Smooth muscle cell (in vitro differentiated cells): ENCODE data around the gene PRKCA. TPM values are rescaled to one million over a fixed set of nuclear protein-coding genes. Genes with fewer than 3 reads are reported as not detected.

Experiments
- DNase-seq: peaks from one replicate; lab custom pipeline; 2025; ENCODE audit not compliant: unreplicated experiment; lab: John Stamatoyannopoulos, UW
- H2AFZ ChIP-seq: fragments of 200-600 bp; sonication (generic); 2 replicates; pipeline ENCODE4 v1.6.0; 2016; ENCODE audit warnings: antibody characterized with exemption, low read depth, mild to moderate bottlenecking
- H3F3A ChIP-seq: fragments of 200-600 bp; sonication (generic); 2 replicates; pipeline ENCODE4 v1.6.0; 2017; ENCODE audit warnings: antibody characterized with exemption, low read depth
- H3K27ac ChIP-seq: fragments of 200-600 bp; sonication (generic); 2 replicates; pipeline ENCODE4 v1.5.1; 2016; ENCODE audit warnings: low read depth, mild to moderate bottlenecking
- H3K27me3 ChIP-seq: fragments of 200-600 bp; sonication (generic); 2 replicates; pipeline ENCODE4 v1.6.1; 2016; ENCODE audit warnings: low read depth, mild to moderate bottlenecking
- H3K36me3 ChIP-seq: fragments of 200-600 bp; sonication (generic); 2 replicates; pipeline ENCODE4 v1.5.1; 2016; ENCODE audit warnings: low read depth
- H3K4me1 ChIP-seq: fragments of 200-600 bp; sonication (generic); 2 replicates; pipeline ENCODE4 v1.5.1; 2016; ENCODE audit warnings: low read depth
- H3K4me2 ChIP-seq: fragments of 200-600 bp; sonication (generic); 2 replicates; pipeline ENCODE4 v1.6.0; 2016; ENCODE audit warnings: mild to moderate bottlenecking
- H3K4me3 ChIP-seq: fragments of 200-600 bp; sonication (generic); 2 replicates; pipeline ENCODE4 v1.5.1; 2016; ENCODE audit warnings: mild to moderate bottlenecking
- H3K79me2 ChIP-seq: fragments of 200-600 bp; sonication (generic); 2 replicates; pipeline ENCODE4 v1.6.0; 2016; ENCODE audit warnings: low read depth, mild to moderate bottlenecking
- H3K9ac ChIP-seq: fragments of 200-600 bp; sonication (generic); 2 replicates; pipeline ENCODE4 v1.6.0; 2016; ENCODE audit warnings: low read depth
- H3K9me3 ChIP-seq: fragments of 200-600 bp; sonication (generic); replicated peaks from 2 replicates; pipeline ENCODE4 v1.5.1; 2016; ENCODE audit warnings: low read depth
- H4K20me1 ChIP-seq: fragments of 200-600 bp; sonication (generic); 2 replicates; pipeline ENCODE4 v1.6.0; 2016; ENCODE audit warnings: low read depth
- CTCF ChIP-seq: fragments of 200-600 bp; sonication (generic); IDR thresholded peaks from 2 replicates; pipeline ENCODE4 v1.5.1; 2017; ENCODE audit warnings: borderline replicate concordance, mild to moderate bottlenecking, antibody characterized with exemption; ENCODE audit not compliant: insufficient read depth, poor library complexity, severe bottlenecking
- WGBS: methylation state at CpG from one replicate; pipeline ENCODE4 v1.1.7; 2016; ENCODE audit warnings: low lambda C conversion rate; 5-methylcytosine and 5-hydroxymethylcytosine counted together
- polyA plus RNA-seq: library from polyadenylated mRNA; unstranded; fragments of >200 nt; fragmentation: Nextera tagmentation; extraction: Ambion mirVana; gene quantifications from 2 replicates; pipeline ENCODE4 v1.2.1, GENCODE V29; 2016
- total RNA-seq: library from RNA; depleted of rRNA; stranded (reverse); fragments of >200 nt; gene quantifications from 2 replicates; pipeline ENCODE4 v1.2.3, GENCODE V29; 2014

The PRKCA gene
- total and polyA plus RNA-seq, 2 experiments from 2014 or later, result 0.78 to 7.1 TPM

GRCh38 chr17:66776999-66777688, 474.7 kb downstream of the PRKCA start:
- H3K4me2 ChIP-seq, result peak overlapping the region; percentile 34
- no peak for DNase-seq
- WGBS, result 54% methylated on average over 9 of the region's 9 CpGs

GRCh38 chr17:66777689-66778225, 475.3 kb downstream of the PRKCA start:
- WGBS, result 27% methylated on average over 7 of the region's 7 CpGs
- H3K36me3 ChIP-seq, result no peaks in the 10 kb centered on the region
- H3K27me3 ChIP-seq, result no peaks in the 10 kb centered on the region
- no peaks in the 10 kb centered on the region for H4K20me1 ChIP-seq
- no peaks in the 10 kb centered on the region for H3K9me3 ChIP-seq
- peaks cover 10% of the 10 kb centered on the region for H3K4me1 ChIP-seq
- H2AFZ ChIP-seq, result peak overlapping the region; percentile 15
- H3K4me2 ChIP-seq, result peak overlapping the region; percentile 34
- no peaks in the 10 kb centered on the region for H3F3A ChIP-seq
- H3K4me3 ChIP-seq, result no peak overlapping the region
- H3K79me2 ChIP-seq, result no peaks in the 10 kb centered on the region
- TF ChIP-seq CTCF, result no peak
- no peak overlapping the region for H3K9ac ChIP-seq
- DNase-seq, result no peak
- no peak overlapping the region for H3K27ac ChIP-seq

More at GRCh38 chr17:66776999-66777688, 474.7 kb downstream of the PRKCA start:
- H4K20me1 ChIP-seq, result no peaks in the 10 kb centered on the region
- TF ChIP-seq CTCF, result no peak
- H3K27me3 ChIP-seq, result no peaks in the 10 kb centered on the region
- H3F3A ChIP-seq, result no peaks in the 10 kb centered on the region
- H3K9ac ChIP-seq, result no peak overlapping the region
- no peak overlapping the region for H3K27ac ChIP-seq
- H3K4me1 ChIP-seq, result peaks cover 10% of the 10 kb centered on the region
- no peak overlapping the region for H3K4me3 ChIP-seq
- no peaks in the 10 kb centered on the region for H3K36me3 ChIP-seq
- H2AFZ ChIP-seq, result peak overlapping the region; percentile 15
- no peaks in the 10 kb centered on the region for H3K9me3 ChIP-seq
- H3K79me2 ChIP-seq, result no peaks in the 10 kb centered on the region

- Histone ChIP-seq H3K27me3 (no peaks in the 10 kb centered on the region), H3K36me3 (no peaks in the 10 kb centered on the region), H3K27ac (no peak overlapping the region), H3K9ac (no peak overlapping the region), H3F3A (no peaks in the 10 kb centered on the region), H2AFZ (no peak overlapping the region), H3K4me3 (no peak overlapping the region), H3K4me2 (no peak overlapping the region), H3K9me3 (no peaks in the 10 kb centered on the region), H3K79me2 (no peaks in the 10 kb centered on the region), H3K4me1 (peaks cover 10% of the 10 kb centered on the region), H4K20me1 (no peaks in the 10 kb centered on the region)
- TF ChIP-seq CTCF, result no peak
- no peak for DNase-seq
- 88% methylated on average over 11 of the region's 11 CpGs for WGBS
These were observed 476.3 kb downstream of the PRKCA start for GRCh38 chr17:66778531-66779236.
